GM12872 (cell line): ENCODE data around the gene OGG1.

Experiments
- TF ChIP-seq, protein P1 (sequence below): IDR thresholded peaks from 3 replicates; pipeline ENCODE4 v1.5.1; 2011; ENCODE audit warnings: low read depth, mild to moderate bottlenecking, low read length, moderate library complexity; ENCODE audit not compliant: insufficient read depth

Gene OGG1

DNA sequence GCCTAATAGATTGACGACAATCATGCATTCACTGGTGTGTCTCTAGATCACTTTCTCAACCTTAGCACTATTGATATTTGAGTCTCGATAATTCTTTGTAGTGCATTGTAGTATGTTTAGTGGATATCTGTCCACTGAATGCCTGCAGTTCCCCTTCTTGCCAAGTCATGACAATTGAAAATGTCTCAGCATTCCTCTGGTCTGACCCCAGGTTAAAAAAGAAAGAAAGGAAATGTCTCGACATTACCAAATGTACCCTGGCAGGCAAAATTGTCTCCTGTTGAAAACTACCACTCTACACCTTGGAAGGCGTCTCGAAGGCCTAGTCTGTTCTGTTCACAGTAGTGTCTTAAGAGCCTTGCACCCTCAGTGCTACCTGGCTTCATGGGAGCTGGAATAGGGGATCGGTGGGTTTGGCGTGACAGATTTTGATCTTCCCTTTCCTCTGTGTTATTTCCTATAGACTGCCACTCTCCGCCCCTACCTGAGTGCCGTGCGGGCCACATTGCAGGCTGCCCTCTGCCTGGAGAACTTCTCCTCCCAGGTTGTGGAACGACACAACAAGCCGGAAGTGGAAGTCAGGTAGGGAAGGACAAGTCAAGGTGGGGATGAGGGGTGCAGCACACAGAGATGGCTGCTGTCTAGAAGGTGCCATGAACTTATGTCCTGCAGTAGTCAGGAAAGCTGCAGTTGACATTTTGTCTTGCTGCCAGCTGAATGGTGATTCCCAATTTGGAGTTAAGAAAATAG, 47.6 kb downstream of the OGG1 start:
- TF ChIP-seq, protein P1, sequence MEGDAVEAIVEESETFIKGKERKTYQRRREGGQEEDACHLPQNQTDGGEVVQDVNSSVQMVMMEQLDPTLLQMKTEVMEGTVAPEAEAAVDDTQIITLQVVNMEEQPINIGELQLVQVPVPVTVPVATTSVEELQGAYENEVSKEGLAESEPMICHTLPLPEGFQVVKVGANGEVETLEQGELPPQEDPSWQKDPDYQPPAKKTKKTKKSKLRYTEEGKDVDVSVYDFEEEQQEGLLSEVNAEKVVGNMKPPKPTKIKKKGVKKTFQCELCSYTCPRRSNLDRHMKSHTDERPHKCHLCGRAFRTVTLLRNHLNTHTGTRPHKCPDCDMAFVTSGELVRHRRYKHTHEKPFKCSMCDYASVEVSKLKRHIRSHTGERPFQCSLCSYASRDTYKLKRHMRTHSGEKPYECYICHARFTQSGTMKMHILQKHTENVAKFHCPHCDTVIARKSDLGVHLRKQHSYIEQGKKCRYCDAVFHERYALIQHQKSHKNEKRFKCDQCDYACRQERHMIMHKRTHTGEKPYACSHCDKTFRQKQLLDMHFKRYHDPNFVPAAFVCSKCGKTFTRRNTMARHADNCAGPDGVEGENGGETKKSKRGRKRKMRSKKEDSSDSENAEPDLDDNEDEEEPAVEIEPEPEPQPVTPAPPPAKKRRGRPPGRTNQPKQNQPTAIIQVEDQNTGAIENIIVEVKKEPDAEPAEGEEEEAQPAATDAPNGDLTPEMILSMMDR, result no peak

DNA sequence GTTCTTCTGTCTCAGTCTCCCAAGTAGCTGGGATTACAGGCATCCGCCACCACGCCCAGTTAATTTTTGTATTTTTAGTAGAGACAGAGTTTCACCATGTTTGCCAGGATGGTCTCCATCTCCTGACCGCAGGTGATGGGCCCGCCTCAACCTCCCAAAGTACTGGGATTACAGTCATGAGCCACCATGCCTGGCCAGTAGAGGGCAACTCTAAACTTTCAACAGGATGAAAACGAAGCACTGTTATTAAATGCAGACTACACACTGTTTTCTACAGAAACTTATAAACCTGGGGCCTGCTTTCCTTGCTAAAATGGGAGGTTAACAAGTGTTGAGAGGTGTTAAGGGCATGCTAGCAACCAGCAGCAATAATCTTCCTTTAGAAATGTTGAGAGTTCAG, 50.8 kb downstream of the OGG1 start:
- TF ChIP-seq, protein P1, result peak; percentile 37; the same call in 1 of the 3 replicates

DNA sequence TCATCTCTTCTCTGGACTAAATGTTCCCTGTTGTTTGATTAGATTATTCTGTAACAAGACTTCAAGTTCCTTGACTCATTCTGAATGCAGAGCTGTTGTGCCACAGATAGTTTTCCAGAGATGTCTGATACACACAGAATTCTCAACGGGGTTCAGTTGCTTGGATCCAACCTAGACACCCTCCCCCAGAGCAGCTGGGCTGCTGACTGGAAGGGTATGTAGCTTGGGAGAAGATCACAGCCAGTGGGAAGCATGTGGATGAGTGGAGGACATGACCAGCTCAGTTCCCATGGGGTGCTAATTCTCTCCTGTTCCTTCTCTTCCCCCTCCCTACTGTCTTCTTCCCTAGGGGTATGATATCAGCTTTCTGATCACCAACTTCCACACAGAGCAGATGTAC, 53.7 kb downstream of the OGG1 start:
- TF ChIP-seq, protein P1, result no peak

DNA sequence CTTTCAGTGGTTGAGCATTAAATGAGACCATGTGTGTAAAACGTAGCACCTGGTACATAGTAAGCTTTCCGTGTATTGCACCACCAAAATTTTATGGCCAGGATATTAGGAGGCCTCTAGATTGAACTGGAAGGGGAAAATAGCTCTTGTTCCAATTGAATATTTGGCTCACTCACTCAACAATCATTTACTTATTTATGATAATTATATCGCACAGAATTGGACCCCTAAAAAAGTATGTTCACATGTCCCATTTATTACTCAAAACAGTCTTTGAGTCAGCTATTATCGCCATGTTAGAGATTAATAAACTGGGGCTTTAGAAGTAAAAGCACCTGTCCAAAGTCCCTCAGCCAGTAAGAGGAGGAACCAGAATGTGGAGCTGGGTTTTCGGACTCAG, 55.2 kb downstream of the OGG1 start:
- TF ChIP-seq, protein P1, result no peak

DNA sequence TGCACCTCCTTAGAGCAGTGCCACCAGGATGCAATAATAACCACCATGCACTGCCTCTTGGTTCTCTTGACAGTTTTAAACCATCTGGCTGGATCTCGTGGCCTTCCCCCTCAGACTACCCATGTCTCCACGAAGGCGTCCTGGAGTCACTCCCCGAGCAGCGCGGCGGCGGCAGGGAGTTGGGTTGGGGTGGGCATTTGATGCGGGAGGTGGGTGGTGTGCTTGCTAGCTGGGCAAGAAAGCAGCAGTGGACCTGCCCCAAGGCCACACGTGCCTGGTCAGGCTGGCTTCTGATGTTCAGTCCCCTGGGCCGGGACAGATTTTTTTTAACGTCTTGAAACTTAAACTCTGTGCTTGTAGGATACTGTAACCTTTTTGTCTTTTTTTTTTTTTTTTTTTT, 56.4 kb downstream of the OGG1 start:
- TF ChIP-seq, protein P1, result no peak
